ENCODE data around the gene CNTNAP5.

Gene CNTNAP5

GRCh38 chr2:124151691-124152090 lies 126.6 kb downstream of the CNTNAP5 start:
- Histone ChIP-seq H3K9ac (ENCODE audit: low read depth, low read length) (no peak overlapping the region), H3K27ac (ENCODE audit: low read depth, low read length) (no peak overlapping the region), H3K4me3 (ENCODE audit: low read depth, low read length) (no peak overlapping the region), H3K27me3 (ENCODE audit: control insufficient read depth, insufficient read depth, low read length) (peaks cover 6% of the 10 kb centered on the region), H3K9me3 (ENCODE audit: control insufficient read depth, insufficient read depth, low read length) (no peaks in the 10 kb centered on the region), H3K36me3 (ENCODE audit: control insufficient read depth, insufficient read depth, low read length) (no peaks in the 10 kb centered on the region), H3K4me1 (ENCODE audit: control insufficient read depth, insufficient read depth, low read length) (no peaks in the 10 kb centered on the region)

GRCh38 chr2:124153713-124154112 lies 128.6 kb downstream of the CNTNAP5 start:
- no peaks in the 10 kb centered on the region for H3K9me3 ChIP-seq (ENCODE audit: control insufficient read depth, insufficient read depth, low read length)
- H3K4me1 ChIP-seq (ENCODE audit: control insufficient read depth, insufficient read depth, low read length): no peaks in the 10 kb centered on the region
- no peak overlapping the region for H3K27ac ChIP-seq (ENCODE audit: low read depth, low read length)
- no peaks in the 10 kb centered on the region for H3K36me3 ChIP-seq (ENCODE audit: control insufficient read depth, insufficient read depth, low read length)
- H3K4me3 ChIP-seq (ENCODE audit: low read depth, low read length): no peak overlapping the region
- H3K27me3 ChIP-seq (ENCODE audit: control insufficient read depth, insufficient read depth, low read length): no peaks in the 10 kb centered on the region
- H3K9ac ChIP-seq (ENCODE audit: low read depth, low read length): no peak overlapping the region

DNA sequence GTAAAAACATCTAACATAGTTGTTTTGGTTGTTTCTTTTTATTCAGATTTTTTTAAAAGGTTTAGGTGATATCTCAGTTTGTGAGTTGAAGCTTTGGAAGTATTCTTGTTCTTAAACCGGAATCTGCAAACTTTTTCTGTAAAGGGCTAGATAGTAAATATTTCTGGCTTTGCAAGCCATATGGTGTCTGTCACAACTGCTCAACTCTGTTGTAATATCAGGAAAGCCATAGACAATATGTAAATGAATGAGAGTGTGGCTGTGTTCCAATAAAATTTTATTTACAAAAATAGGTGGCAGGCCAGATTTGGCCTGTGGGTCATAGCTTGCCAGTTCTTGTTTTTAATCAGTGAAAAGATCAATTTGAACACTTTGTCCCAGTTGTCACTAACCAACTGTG lies 134.1 kb downstream of the CNTNAP5 start:
- H3K4me1 ChIP-seq (ENCODE audit: control insufficient read depth, insufficient read depth, low read length): peaks cover 14% of the 10 kb centered on the region
- no peak overlapping the region for H3K9ac ChIP-seq (ENCODE audit: low read depth, low read length)
- H3K27ac ChIP-seq (ENCODE audit: low read depth, low read length): no peak overlapping the region
- H3K36me3 ChIP-seq (ENCODE audit: control insufficient read depth, insufficient read depth, low read length): no peaks in the 10 kb centered on the region
- H3K27me3 ChIP-seq (ENCODE audit: control insufficient read depth, insufficient read depth, low read length): no peaks in the 10 kb centered on the region
- H3K4me3 ChIP-seq (ENCODE audit: low read depth, low read length): no peak overlapping the region
- no peaks in the 10 kb centered on the region for H3K9me3 ChIP-seq (ENCODE audit: control insufficient read depth, insufficient read depth, low read length)

- Histone ChIP-seq H3K4me1 (ENCODE audit: control insufficient read depth, insufficient read depth, low read length) (peaks cover 14% of the 10 kb centered on the region), H3K36me3 (ENCODE audit: control insufficient read depth, insufficient read depth, low read length) (no peaks in the 10 kb centered on the region), H3K27me3 (ENCODE audit: control insufficient read depth, insufficient read depth, low read length) (peaks cover 3% of the 10 kb centered on the region; the same call in 1 of the 2 replicates), H3K9ac (ENCODE audit: low read depth, low read length) (no peak overlapping the region), H3K27ac (ENCODE audit: low read depth, low read length) (no peak overlapping the region), H3K9me3 (ENCODE audit: control insufficient read depth, insufficient read depth, low read length) (no peaks in the 10 kb centered on the region), H3K4me3 (ENCODE audit: low read depth, low read length) (no peak overlapping the region)
These were observed 136.5 kb downstream of the CNTNAP5 start for GRCh38 chr2:124161542-124161941.

DNA sequence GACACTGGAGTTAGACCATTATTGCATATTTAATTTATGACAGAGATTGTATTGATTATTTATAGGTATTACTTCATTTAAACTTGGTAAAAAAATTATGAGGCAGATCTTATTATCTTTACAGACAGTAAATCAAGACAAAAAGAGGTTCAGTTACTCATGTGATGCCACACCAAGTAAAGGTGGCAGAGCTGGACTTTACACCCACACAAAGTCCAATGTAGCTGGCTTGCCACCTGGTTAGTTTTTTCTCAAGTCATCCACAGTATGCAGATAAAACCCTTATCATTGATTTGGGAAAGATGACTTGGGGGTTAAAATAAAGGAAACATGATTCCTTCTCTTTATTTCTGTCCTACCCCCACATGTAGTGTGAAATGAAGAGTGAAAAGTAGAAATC lies 137.2 kb downstream of the CNTNAP5 start:
- Histone ChIP-seq H3K4me3 (ENCODE audit: low read depth, low read length) (no peak overlapping the region), H3K4me1 (ENCODE audit: control insufficient read depth, insufficient read depth, low read length) (peaks cover 14% of the 10 kb centered on the region), H3K27me3 (ENCODE audit: control insufficient read depth, insufficient read depth, low read length) (peaks cover 3% of the 10 kb centered on the region; the same call in 1 of the 2 replicates), H3K9ac (ENCODE audit: low read depth, low read length) (no peak overlapping the region), H3K27ac (ENCODE audit: low read depth, low read length) (no peak overlapping the region), H3K9me3 (ENCODE audit: control insufficient read depth, insufficient read depth, low read length) (no peaks in the 10 kb centered on the region), H3K36me3 (ENCODE audit: control insufficient read depth, insufficient read depth, low read length) (no peaks in the 10 kb centered on the region)

GRCh38 chr2:124163840-124164239 lies 138.8 kb downstream of the CNTNAP5 start:
- no peaks in the 10 kb centered on the region for H3K9me3 ChIP-seq (ENCODE audit: control insufficient read depth, insufficient read depth, low read length)
- H3K27me3 ChIP-seq (ENCODE audit: control insufficient read depth, insufficient read depth, low read length): peaks cover 3% of the 10 kb centered on the region; the same call in 1 of the 2 replicates
- no peak overlapping the region for H3K9ac ChIP-seq (ENCODE audit: low read depth, low read length)
- H3K4me1 ChIP-seq (ENCODE audit: control insufficient read depth, insufficient read depth, low read length): peaks cover 14% of the 10 kb centered on the region
- H3K27ac ChIP-seq (ENCODE audit: low read depth, low read length): no peak overlapping the region
- no peaks in the 10 kb centered on the region for H3K36me3 ChIP-seq (ENCODE audit: control insufficient read depth, insufficient read depth, low read length)
- no peak overlapping the region for H3K4me3 ChIP-seq (ENCODE audit: low read depth, low read length)

DNA sequence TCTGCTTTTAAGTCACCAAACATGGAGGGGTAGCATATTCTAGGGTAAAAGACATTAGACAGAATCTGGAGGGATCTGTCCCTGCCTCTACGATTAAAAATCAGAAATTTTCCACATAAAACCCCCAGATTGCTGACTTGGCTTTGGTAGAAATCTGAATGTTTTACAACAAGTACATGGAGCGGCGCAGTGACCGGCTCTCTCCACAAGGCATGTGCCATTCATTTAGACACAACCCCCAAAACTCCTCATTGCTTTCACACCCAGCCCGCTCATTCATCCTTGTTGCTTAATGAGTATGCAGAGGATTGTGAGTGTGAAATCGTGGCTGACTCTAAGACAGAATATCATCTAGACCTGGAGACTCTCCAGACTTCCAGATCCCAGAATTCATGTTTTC lies 140.6 kb downstream of the CNTNAP5 start:
- no peaks in the 10 kb centered on the region for H3K9me3 ChIP-seq (ENCODE audit: control insufficient read depth, insufficient read depth, low read length)
- H3K4me3 ChIP-seq (ENCODE audit: low read depth, low read length): no peak overlapping the region
- peaks cover 3% of the 10 kb centered on the region; the same call in 1 of the 2 replicates for H3K27me3 ChIP-seq (ENCODE audit: control insufficient read depth, insufficient read depth, low read length)
- H3K4me1 ChIP-seq (ENCODE audit: control insufficient read depth, insufficient read depth, low read length): peaks cover 14% of the 10 kb centered on the region
- H3K9ac ChIP-seq (ENCODE audit: low read depth, low read length): no peak overlapping the region
- no peaks in the 10 kb centered on the region for H3K36me3 ChIP-seq (ENCODE audit: control insufficient read depth, insufficient read depth, low read length)
- H3K27ac ChIP-seq (ENCODE audit: low read depth, low read length): no peak overlapping the region

GRCh38 chr2:124171472-124172063 lies 146.5 kb downstream of the CNTNAP5 start:
- no peaks in the 10 kb centered on the region for H3K36me3 ChIP-seq (ENCODE audit: control insufficient read depth, insufficient read depth, low read length)
- no peak overlapping the region for H3K4me3 ChIP-seq (ENCODE audit: low read depth, low read length)
- H3K27me3 ChIP-seq (ENCODE audit: control insufficient read depth, insufficient read depth, low read length): no peaks in the 10 kb centered on the region
- H3K9me3 ChIP-seq (ENCODE audit: control insufficient read depth, insufficient read depth, low read length): no peaks in the 10 kb centered on the region
- no peaks in the 10 kb centered on the region for H3K4me1 ChIP-seq (ENCODE audit: control insufficient read depth, insufficient read depth, low read length)
- H3K9ac ChIP-seq (ENCODE audit: low read depth, low read length): no peak overlapping the region
- H3K27ac ChIP-seq (ENCODE audit: low read depth, low read length): no peak overlapping the region

DNA sequence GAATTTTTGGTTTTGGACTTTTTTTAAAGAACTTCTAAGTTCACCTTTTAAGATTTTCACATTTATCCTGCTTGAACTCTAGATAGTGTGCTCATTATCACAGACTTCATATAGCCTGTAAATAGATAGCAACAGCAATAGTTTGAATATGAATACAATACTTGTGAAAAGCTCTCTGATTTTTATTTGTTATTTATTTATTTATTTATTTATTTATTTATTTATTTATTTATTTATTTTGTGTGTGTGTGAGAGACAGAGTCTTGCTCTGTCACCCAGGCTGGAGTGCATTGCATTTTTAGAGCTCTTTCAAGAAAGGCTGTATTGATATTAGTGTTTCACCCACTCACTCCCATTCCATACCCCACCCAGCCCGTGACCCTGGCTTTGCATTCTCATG lies 153.6 kb downstream of the CNTNAP5 start:
- H3K4me1 ChIP-seq (ENCODE audit: control insufficient read depth, insufficient read depth, low read length): no peaks in the 10 kb centered on the region
- H3K4me3 ChIP-seq (ENCODE audit: low read depth, low read length): no peak overlapping the region
- H3K27me3 ChIP-seq (ENCODE audit: control insufficient read depth, insufficient read depth, low read length): no peaks in the 10 kb centered on the region
- H3K9ac ChIP-seq (ENCODE audit: low read depth, low read length): no peak overlapping the region
- no peaks in the 10 kb centered on the region for H3K36me3 ChIP-seq (ENCODE audit: control insufficient read depth, insufficient read depth, low read length)
- no peaks in the 10 kb centered on the region for H3K9me3 ChIP-seq (ENCODE audit: control insufficient read depth, insufficient read depth, low read length)
- no peak overlapping the region for H3K27ac ChIP-seq (ENCODE audit: low read depth, low read length)

DNA sequence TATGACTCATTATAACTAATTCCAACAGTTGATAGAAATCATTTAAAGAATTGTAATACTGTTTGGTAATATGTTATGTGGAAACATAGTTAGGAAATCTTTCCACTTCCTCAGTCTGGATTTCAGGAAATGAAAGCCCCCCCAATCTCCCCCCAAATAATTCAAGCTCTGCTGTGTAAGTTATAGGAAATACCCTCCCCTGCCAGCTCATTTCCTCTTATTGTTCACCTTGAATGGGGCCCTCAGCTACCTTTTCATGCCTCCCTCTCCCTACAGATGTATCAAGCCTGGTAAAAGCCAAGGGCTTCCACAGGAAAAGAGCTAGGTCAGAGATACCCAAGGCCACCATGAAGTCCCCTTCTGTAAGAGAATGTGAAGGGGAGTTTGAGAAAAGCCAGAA lies 155.5 kb downstream of the CNTNAP5 start:
- H3K27me3 ChIP-seq (ENCODE audit: control insufficient read depth, insufficient read depth, low read length): no peaks in the 10 kb centered on the region

GRCh38 chr2:124186801-124187200 lies 161.7 kb downstream of the CNTNAP5 start:
- peaks cover 28% of the 10 kb centered on the region for H3K4me1 ChIP-seq (ENCODE audit: control insufficient read depth, insufficient read depth, low read length)
- H3K27ac ChIP-seq (ENCODE audit: low read depth, low read length): peak overlapping the region; percentile 76
- H3K9ac ChIP-seq (ENCODE audit: low read depth, low read length): no peak overlapping the region
- H3K36me3 ChIP-seq (ENCODE audit: control insufficient read depth, insufficient read depth, low read length): no peaks in the 10 kb centered on the region
- no peaks in the 10 kb centered on the region for H3K27me3 ChIP-seq (ENCODE audit: control insufficient read depth, insufficient read depth, low read length)
- no peak overlapping the region for H3K4me3 ChIP-seq (ENCODE audit: low read depth, low read length)
- H3K9me3 ChIP-seq (ENCODE audit: control insufficient read depth, insufficient read depth, low read length): no peaks in the 10 kb centered on the region

More for the DNA sequence above, 155.5 kb downstream of the CNTNAP5 start:
- no peak overlapping the region for H3K9ac ChIP-seq (ENCODE audit: low read depth, low read length)
- no peak overlapping the region for H3K4me3 ChIP-seq (ENCODE audit: low read depth, low read length)
- H3K27ac ChIP-seq (ENCODE audit: low read depth, low read length): no peak overlapping the region
- H3K9me3 ChIP-seq (ENCODE audit: control insufficient read depth, insufficient read depth, low read length): no peaks in the 10 kb centered on the region
- H3K36me3 ChIP-seq (ENCODE audit: control insufficient read depth, insufficient read depth, low read length): no peaks in the 10 kb centered on the region
- H3K4me1 ChIP-seq (ENCODE audit: control insufficient read depth, insufficient read depth, low read length): peaks cover 2% of the 10 kb centered on the region; the same call in 1 of the 2 replicates
